GM12892 (cell line): ENCODE measurements around the gene WNT2.

Experiments
- POLR2A ChIP-seq: IDR thresholded peaks from 2 replicates; pipeline ENCODE4 v1.6.1; 2011; ENCODE audit warnings: low read depth, low read length, control low read depth
- TAF1 ChIP-seq: IDR thresholded peaks from 2 replicates; pipeline ENCODE4 v1.6.1; 2011; ENCODE audit warnings: low read depth, mild to moderate bottlenecking, control low read depth, low read length, borderline replicate concordance

- TF ChIP-seq POLR2A (no peak), TAF1 (no peak)
Measured at GRCh38 chr7:117249696-117250095, 73.2 kb downstream of the WNT2 start.
